VCaP (cell line): ENCODE measurements around the gene PRIMPOL.
"Not testable (repeated sequence)": the region's sequence is repeated elsewhere in the genome, so short reads cannot be mapped to it uniquely, and the experiment has no call there.

Source experiments
- H3K27ac ChIP-seq: fragments of 450-650 bp; 2 replicates; pipeline ENCODE4 v1.5.1; 2017
- TF ChIP-seq, protein P1 (sequence below): fragments of 450-650 bp; conservative IDR thresholded peaks from 2 replicates; pipeline ENCODE4 v1.5.1; 2017; ENCODE audit warnings: mild to moderate bottlenecking, moderate library complexity

Gene PRIMPOL

DNA sequence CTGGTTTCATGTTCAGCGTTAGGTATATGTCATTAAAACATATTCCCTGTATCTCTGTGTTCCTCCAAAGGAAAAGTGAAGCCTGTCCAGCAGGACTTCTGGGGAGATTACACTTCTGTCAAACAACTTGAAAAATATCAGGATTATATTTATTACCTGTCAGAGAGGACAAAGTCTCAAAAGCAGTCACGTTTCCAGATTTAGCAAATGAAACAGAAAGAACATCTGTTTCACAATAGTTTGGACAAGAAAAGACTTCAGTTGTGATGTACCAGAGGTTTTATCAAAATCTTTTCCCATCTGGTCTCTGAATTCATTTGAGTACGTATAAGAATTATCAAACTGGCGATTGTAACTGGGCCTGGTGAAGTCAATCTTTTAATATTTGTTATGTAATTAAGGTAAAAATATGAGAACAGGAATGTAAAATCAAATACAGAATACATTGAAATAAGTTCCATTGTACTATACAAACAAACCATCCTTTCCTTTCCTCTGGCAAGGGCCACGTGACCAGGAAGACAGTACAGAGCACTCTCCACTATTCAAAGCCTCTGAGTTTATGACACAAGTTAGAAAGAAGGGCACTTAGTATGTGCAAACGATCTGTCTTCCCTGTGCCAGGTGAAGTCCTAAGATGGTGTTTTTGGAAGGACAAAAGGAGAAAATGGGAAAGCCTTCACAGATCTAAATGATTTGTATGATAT lies 3.5 kb upstream of the PRIMPOL start:
- peak overlapping the region; percentile 97 for H3K27ac ChIP-seq

DNA sequence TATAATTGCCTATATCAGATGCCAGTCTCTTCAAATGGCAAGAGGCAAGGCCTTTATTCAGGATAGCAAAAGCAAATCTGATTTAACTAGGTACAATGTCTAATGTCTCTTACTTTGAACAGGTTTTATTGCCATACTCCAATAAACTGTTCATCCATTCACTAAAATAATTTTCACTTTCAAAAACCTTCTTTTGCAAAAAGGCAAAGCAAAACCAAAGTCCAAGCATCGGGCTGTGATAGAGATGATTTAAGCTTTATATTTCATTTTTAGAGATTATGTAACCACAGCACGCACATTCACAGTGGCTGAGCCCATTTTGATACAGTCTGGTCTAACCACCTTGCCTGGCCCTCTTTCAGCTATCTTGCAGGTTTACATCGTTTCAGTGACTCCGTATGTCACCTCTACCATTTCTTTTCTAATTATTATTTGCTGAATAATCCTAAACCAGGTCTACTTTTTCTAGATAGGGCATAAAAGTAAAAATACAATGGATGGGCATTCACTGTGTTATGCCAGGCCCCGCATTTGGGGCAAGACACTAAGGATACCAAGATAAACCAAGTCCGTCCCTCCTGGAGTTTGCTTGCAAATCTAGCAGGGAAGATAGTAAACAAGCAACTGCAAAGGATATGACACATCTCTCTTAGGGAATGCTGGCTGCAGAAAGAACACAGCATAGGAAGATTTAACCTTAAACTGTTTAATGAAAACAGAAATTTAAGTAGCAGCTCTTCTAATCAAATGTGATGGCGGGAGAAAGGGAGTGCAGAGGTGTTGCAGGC lies 2.1 kb upstream of the PRIMPOL start:
- TF ChIP-seq, protein P1, sequence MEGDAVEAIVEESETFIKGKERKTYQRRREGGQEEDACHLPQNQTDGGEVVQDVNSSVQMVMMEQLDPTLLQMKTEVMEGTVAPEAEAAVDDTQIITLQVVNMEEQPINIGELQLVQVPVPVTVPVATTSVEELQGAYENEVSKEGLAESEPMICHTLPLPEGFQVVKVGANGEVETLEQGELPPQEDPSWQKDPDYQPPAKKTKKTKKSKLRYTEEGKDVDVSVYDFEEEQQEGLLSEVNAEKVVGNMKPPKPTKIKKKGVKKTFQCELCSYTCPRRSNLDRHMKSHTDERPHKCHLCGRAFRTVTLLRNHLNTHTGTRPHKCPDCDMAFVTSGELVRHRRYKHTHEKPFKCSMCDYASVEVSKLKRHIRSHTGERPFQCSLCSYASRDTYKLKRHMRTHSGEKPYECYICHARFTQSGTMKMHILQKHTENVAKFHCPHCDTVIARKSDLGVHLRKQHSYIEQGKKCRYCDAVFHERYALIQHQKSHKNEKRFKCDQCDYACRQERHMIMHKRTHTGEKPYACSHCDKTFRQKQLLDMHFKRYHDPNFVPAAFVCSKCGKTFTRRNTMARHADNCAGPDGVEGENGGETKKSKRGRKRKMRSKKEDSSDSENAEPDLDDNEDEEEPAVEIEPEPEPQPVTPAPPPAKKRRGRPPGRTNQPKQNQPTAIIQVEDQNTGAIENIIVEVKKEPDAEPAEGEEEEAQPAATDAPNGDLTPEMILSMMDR, result no peak
- H3K27ac ChIP-seq, result peak overlapping the region; percentile 97

More for the DNA sequence above, 3.5 kb upstream of the PRIMPOL start:
- TF ChIP-seq, protein P1, result no peak

DNA sequence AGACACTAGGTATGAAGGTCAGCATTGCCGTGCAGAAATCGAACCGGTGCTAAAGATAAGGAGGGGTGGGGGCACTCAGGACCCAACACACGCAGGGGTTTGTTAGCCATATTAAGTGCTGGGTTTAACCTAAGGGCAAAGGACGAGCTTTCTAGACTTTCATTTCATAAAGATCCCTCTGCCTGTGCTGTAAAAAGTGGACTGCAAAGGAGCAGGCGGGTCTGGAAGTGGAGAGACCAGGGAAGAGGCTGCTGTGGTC lies 1.6 kb upstream of the PRIMPOL start:
- TF ChIP-seq, protein P1, result no peak
- peak overlapping the region; percentile 97 for H3K27ac ChIP-seq

DNA sequence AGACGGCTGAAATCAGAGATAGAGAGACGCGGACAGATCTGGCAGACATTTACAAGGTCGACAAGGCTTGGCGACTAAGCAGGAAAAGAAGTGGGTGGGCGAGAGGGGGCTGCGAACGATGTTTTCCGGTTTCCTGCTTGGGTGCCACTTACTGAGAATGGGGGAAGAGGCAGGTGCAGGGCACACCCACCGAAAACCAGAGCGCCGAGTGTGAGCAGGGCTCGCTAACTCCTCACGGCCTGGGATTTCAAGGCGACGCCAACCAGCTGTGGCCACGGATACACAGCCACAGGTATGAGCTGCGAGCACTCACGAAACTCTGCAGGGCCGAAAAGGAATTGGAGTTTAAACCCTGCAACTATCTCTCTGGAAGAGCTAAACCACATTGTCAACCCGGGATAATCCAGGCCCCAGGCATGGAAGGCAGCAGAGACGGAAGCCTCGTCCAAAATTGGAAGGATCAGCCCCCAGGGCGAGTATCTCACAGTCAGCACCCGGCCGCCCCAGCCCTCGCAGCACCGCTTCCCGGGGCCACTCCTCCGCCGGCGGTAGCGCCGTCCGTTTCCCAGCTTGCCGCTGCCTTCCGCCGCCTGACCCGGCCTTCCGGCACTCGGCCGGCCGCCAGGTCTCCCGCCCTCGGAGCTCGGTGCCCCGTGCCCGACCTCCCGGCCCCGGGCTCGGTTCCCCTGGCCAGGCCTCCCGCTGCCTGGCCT lies 1.1 kb upstream of the PRIMPOL start:
- TF ChIP-seq, protein P1, result no peak

DNA sequence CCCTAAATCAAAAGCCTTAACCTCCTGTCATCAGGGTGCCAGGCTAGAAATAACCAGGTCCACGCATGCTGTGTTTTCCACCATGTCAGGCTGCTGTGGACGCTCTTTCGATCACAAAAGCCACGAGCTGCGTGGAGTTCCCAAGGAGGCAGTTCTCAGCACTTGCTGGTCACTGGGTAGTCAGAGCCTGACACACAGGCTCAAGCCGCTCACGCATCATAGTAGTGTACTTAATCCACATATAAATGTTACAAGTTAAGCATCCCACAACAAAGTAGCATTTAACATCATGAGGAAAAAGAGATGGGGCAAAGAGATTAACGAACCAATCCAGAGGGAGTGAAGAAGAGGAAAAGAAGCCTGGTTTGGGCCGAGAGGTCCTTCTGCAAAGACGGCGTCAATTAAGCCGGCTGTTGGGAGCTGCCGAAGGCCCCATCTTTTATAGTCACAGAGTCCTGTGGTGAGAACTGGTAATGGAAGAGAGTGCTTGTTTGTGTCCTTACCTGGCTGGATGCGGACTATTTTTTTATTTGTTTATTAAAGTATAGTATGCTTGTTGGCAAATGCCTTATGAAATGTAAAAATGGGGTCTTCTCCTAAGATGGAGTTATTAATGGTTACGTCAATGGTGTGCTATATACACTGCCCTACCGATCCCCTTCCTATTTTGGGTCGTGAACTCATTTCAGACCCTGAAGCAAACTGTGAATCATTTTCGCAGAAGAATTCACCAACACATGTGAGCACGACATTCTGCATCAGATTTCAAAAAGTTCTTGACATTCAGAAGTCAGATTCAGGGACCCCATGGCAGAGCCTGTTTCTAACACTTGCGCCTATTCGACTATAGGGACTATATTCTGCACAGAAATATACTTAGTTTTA lies 675 bp downstream of the PRIMPOL start:
- H3K27ac ChIP-seq, result peak overlapping the region; percentile 97
- TF ChIP-seq, protein P1, result no peak

More for the DNA sequence above, 1.1 kb upstream of the PRIMPOL start:
- H3K27ac ChIP-seq, result peak overlapping the region; percentile 97

DNA sequence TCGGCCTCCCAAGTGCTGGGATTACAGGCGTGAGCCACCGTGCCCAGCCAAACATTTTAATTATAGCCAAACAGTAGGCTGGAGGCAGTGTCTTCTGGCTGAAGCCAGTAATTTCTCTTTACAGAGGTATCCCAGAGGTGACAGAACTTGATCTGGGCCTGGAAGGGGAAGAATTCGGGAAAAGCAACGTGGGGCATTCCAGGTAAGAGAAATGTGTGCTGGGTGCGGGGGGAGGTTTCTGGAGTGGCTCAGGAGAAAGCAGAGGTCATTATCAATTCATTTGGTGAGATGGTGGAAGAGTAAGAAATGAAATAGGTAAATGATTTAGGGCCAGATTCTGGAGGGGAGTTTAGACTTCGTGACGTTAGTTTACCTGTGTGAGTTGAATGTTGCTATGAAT lies 2.4 kb downstream of the PRIMPOL start:
- TF ChIP-seq, protein P1, result no peak
- no peak overlapping the region for H3K27ac ChIP-seq

DNA sequence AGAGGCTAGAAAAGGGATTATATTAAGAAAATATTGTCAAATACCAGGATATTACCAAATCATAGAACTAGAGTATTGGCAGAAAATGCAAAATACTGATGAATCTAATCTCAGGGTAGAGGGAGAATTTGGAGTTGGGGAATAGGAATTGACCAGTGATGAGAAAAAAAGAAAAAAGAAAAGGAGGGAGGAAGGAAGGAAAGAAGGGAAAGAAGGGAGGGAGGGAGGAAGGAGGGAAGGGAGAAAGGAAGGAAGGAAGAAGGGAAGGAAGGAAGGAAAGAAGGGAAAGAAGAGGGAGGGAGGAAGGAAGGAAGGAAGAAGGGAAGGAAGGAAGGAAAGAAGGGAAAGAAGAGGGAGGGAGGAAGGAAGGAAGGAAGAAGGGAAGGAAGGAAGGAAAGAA lies 3.1 kb downstream of the PRIMPOL start:
- H3K27ac ChIP-seq, result not testable (repeated sequence)
